GM23338 (cell line): ENCODE results near the gene TNS1. TPM values are rescaled to one million over a fixed set of nuclear protein-coding genes. Genes with fewer than 3 reads are reported as not detected.

Experiments used
- ATAC-seq: fragments of 200-7000 bp; cut with Tn5 transposase; 3 replicates; pipeline ENCODE4 v1.9.1; 2020
- DNase-seq: peaks from one replicate; pipeline ENCODE4 v3.0.0-alpha.2; 2015; ENCODE audit warnings: low spot score
- H2AFZ ChIP-seq: fragments of 200-600 bp; sonication (generic); 2 replicates; pipeline ENCODE4 v1.8.0; 2016; ENCODE audit warnings: antibody characterized with exemption, mild to moderate bottlenecking, moderate library complexity
- H3F3A ChIP-seq: fragments of 200-600 bp; sonication (generic); replicated peaks from 2 replicates; pipeline ENCODE4 v1.8.0; 2017; ENCODE audit warnings: antibody characterized with exemption, mixed run types, low read depth
- H3K27ac ChIP-seq: fragments of 200-600 bp; sonication (generic); 2 replicates; pipeline ENCODE4 v1.6.1; 2016; ENCODE audit warnings: low read depth
- H3K27me3 ChIP-seq: fragments of 200-600 bp; sonication (generic); 2 replicates; pipeline ENCODE4 v1.8.0; 2016; ENCODE audit warnings: mild to moderate bottlenecking, mixed run types, moderate library complexity; ENCODE audit not compliant: insufficient read depth
- H3K36me3 ChIP-seq: fragments of 200-600 bp; sonication (generic); 2 replicates; pipeline ENCODE4 v1.8.0; 2016; ENCODE audit warnings: mild to moderate bottlenecking; ENCODE audit not compliant: insufficient read depth
- H3K4me1 ChIP-seq: fragments of 200-600 bp; sonication (generic); 2 replicates; pipeline ENCODE4 v1.8.0; 2016; ENCODE audit warnings: mild to moderate bottlenecking, moderate library complexity; ENCODE audit not compliant: insufficient read depth
- H3K4me2 ChIP-seq: fragments of 200-600 bp; sonication (generic); 2 replicates; pipeline ENCODE4 v1.7.1; 2017; ENCODE audit warnings: mixed run types
- H3K4me3 ChIP-seq: fragments of 200-600 bp; sonication (generic); 2 replicates; pipeline ENCODE4 v1.6.1; 2016; ENCODE audit warnings: mixed run types
- H3K79me2 ChIP-seq: fragments of 200-600 bp; sonication (generic); replicated peaks from 2 replicates; pipeline ENCODE4 v1.8.0; 2017; ENCODE audit warnings: mild to moderate bottlenecking; ENCODE audit not compliant: insufficient read depth
- H3K9me2 ChIP-seq: fragments of 200-600 bp; sonication (generic); 2 replicates; pipeline ENCODE4 v1.8.0; 2017; ENCODE audit not compliant: insufficient read depth
- H4K20me1 ChIP-seq: fragments of 200-600 bp; sonication (generic); replicated peaks from 2 replicates; pipeline ENCODE4 v1.8.0; 2017; ENCODE audit warnings: mild to moderate bottlenecking; ENCODE audit not compliant: insufficient read depth
- H3K27ac Mint-ChIP-seq: 2 replicates; pipeline ENCODE4 v1.8.0; 2020; ENCODE audit warnings: inconsistent platforms, mild to moderate bottlenecking, moderate library complexity, mixed read lengths
- H3K27me3 Mint-ChIP-seq: 3 replicates; pipeline ENCODE4 v1.8.0; 2022; ENCODE audit warnings: low read depth, mild to moderate bottlenecking, moderate library complexity, mixed read lengths, inconsistent platforms; ENCODE audit not compliant: insufficient read depth, poor library complexity
- H3K36me3 Mint-ChIP-seq: 3 replicates; pipeline ENCODE4 v1.8.0; 2021; ENCODE audit warnings: low read depth, mild to moderate bottlenecking, inconsistent platforms, moderate library complexity, mixed read lengths
- H3K4me1 Mint-ChIP-seq: 3 replicates; pipeline ENCODE4 v1.8.0; 2020; ENCODE audit warnings: mild to moderate bottlenecking, inconsistent platforms, mixed read lengths
- H3K4me3 Mint-ChIP-seq: 3 replicates; pipeline ENCODE4 v1.8.0; 2021; ENCODE audit warnings: moderate library complexity, mild to moderate bottlenecking, inconsistent platforms, mixed read lengths
- H3K9me3 Mint-ChIP-seq: 3 replicates; pipeline ENCODE4 v1.8.0; 2020; ENCODE audit warnings: moderate library complexity, mild to moderate bottlenecking, inconsistent platforms, mixed read lengths
- CREB1 ChIP-seq: fragments of 250-450 bp; sonication (Bioruptor Pico); IDR thresholded peaks from 2 replicates; pipeline ENCODE4 v1.5.0; 2020; ENCODE audit warnings: low read depth, mild to moderate bottlenecking, moderate library complexity
- JUNB ChIP-seq: IDR thresholded peaks from one replicate; pipeline ENCODE4 v1.6.1; 2016; ENCODE audit warnings: antibody characterized with exemption; ENCODE audit not compliant: unreplicated experiment
- POLR2AphosphoS5 ChIP-seq: IDR thresholded peaks from 2 replicates; pipeline ENCODE4 v1.6.1; 2016; ENCODE audit warnings: antibody characterized with exemption, low read depth
- STAT1 ChIP-seq: IDR thresholded peaks from one replicate; pipeline ENCODE4 v1.6.1; 2016; ENCODE audit warnings: antibody characterized with exemption; ENCODE audit not compliant: unreplicated experiment
- ZNF114 ChIP-seq: fragments of 250-450 bp; sonication (Bioruptor Pico); IDR thresholded peaks from 2 replicates; pipeline ENCODE4 v1.5.0; 2020; ENCODE audit warnings: mild to moderate bottlenecking, moderate library complexity
- ZNF331 ChIP-seq: fragments of 250-450 bp; sonication (Bioruptor Pico); IDR thresholded peaks from 2 replicates; pipeline ENCODE4 v1.5.0; 2020; ENCODE audit warnings: low read depth, mild to moderate bottlenecking, moderate library complexity
- polyA plus RNA-seq: library from polyadenylated mRNA; unstranded; fragments of >200 nt; fragmentation: Nextera tagmentation; extraction: Ambion mirVana; gene quantifications from 2 replicates; pipeline ENCODE4 v1.2.1, GENCODE V29; 2016
- total RNA-seq: library from RNA; depleted of rRNA; stranded (reverse); fragments of >200 nt; shearing (Covaris generic); gene quantifications from 2 replicates; pipeline ENCODE4 v1.2.3, GENCODE V29; 2014
- TF ChIP-seq, protein P1 (sequence below): IDR thresholded peaks from 2 replicates; pipeline ENCODE4 v1.6.1; 2016; ENCODE audit warnings: antibody characterized with exemption
- TF ChIP-seq, protein P2 (sequence below), 2 experiments: fragments of 200-600 bp in 1 of 2; sonication (generic) in 1 of 2; conservative IDR thresholded peaks; 2 replicates each; pipeline versions ENCODE4 v1.5.1 to v1.6.1; 2016 to 2017; ENCODE audit warnings: antibody characterized with exemption in 2 of 2, low read depth in 2 of 2, mild to moderate bottlenecking in 2 of 2, moderate library complexity in 1 of 2
- TF ChIP-seq, protein P3 (sequence below): fragments of 250-450 bp; sonication (Bioruptor Pico); IDR thresholded peaks from 2 replicates; pipeline ENCODE4 v1.5.0; 2020; ENCODE audit warnings: mild to moderate bottlenecking, moderate library complexity

TNS1 gene
- total and polyA plus RNA-seq, 2 experiments from 2014 or later = 2.0 to 7.4 TPM

DNA sequence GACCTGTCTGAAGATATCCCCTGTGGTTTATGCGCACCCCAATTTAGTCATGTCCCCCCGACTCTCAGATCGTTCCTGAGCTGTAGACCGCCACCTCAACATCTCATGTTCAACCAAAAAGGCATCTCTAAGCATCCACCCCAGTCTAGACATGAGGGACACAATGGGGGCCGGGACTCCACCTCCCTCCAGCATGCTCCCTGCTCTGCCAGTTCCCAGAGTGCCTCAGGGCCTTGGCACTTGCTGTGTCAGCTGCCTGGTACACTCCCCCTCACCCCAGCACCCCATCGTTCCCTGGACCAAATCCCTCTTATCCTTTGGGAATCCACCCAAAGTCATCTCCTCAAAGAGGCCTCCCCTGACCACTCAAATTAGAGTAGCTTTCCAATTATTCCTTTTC lies 22.2 kb downstream of the TNS1 start:
- ATAC-seq (no peak), DNase-seq (no peak)
- Histone ChIP-seq H3K4me3 (no peak overlapping the region), H3F3A (no peaks in the 10 kb centered on the region), H2AFZ (no peak overlapping the region), H3K9me2 (no peaks in the 10 kb centered on the region), H4K20me1 (no peaks in the 10 kb centered on the region; the same call in none of the 2 replicates), H3K4me1 (peaks cover 15% of the 10 kb centered on the region), H3K27ac (no peak overlapping the region), H3K79me2 (no peaks in the 10 kb centered on the region), H3K36me3 (no peaks in the 10 kb centered on the region), H3K4me2 (no peak overlapping the region), H3K27me3 (peaks cover 20% of the 10 kb centered on the region)
- Mint-ChIP-seq H3K27ac (no peak overlapping the region), H3K4me1 (peaks cover 15% of the 10 kb centered on the region; the same call in 2 of the 3 replicates), H3K4me3 (no peak overlapping the region), H3K36me3 (peaks cover 5% of the 10 kb centered on the region; the same call in 2 of the 3 replicates), H3K27me3 (peaks cover 7% of the 10 kb centered on the region), H3K9me3 (peaks cover 2% of the 10 kb centered on the region; the same call in 1 of the 3 replicates)
- TF ChIP-seq, protein P1, sequence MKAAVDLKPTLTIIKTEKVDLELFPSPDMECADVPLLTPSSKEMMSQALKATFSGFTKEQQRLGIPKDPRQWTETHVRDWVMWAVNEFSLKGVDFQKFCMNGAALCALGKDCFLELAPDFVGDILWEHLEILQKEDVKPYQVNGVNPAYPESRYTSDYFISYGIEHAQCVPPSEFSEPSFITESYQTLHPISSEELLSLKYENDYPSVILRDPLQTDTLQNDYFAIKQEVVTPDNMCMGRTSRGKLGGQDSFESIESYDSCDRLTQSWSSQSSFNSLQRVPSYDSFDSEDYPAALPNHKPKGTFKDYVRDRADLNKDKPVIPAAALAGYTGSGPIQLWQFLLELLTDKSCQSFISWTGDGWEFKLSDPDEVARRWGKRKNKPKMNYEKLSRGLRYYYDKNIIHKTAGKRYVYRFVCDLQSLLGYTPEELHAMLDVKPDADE = no peak
- TF ChIP-seq JUNB (no peak), CREB1 (CRISPR knock-in tag) (no peak), ZNF114 (CRISPR knock-in tag) (no peak)

DNA sequence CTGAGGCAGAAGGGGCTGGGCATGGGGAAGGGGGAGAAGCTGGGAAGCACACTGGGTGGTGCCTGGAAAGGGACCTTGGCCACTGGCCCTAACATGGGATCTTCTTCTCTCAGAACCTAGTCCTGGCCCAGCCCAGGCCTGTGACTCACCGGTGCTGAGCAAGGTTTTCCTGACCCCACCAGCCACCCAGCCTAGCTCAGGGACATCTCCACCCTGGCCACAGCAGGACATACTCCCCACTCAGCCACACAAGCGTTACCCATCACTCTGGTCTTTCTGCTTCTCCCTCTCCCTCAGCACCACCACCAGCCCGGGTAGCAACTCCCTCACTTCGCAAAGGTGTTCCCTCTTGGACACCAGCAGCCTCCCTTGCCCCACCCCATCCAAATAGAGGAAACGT lies 22.8 kb downstream of the TNS1 start:
- Histone ChIP-seq H3K27ac (no peak overlapping the region), H3K4me2 (peak overlapping the region; percentile 93; the same call in 1 of the 2 replicates)
- peaks cover 15% of the 10 kb centered on the region; the same call in 2 of the 3 replicates for H3K4me1 Mint-ChIP-seq

More for the DNA sequence above, 22.8 kb downstream of the TNS1 start:
- ATAC-seq (no peak), DNase-seq (no peak)
- H3F3A ChIP-seq = no peaks in the 10 kb centered on the region
- Mint-ChIP-seq H3K9me3 (peaks cover 2% of the 10 kb centered on the region; the same call in 1 of the 3 replicates), H3K36me3 (peaks cover 5% of the 10 kb centered on the region; the same call in 2 of the 3 replicates), H3K27me3 (peaks cover 7% of the 10 kb centered on the region), H3K4me3 (no peak overlapping the region), H3K27ac (no peak overlapping the region)
- H3K36me3 ChIP-seq = no peaks in the 10 kb centered on the region
- no peaks in the 10 kb centered on the region for H3K79me2 ChIP-seq
- TF ChIP-seq, protein P1 = no peak
- no peak for TF ChIP-seq STAT1
- no peak for TF ChIP-seq POLR2AphosphoS5
- no peak for TF ChIP-seq ZNF114 (CRISPR knock-in tag)
- TF ChIP-seq, protein P2, sequence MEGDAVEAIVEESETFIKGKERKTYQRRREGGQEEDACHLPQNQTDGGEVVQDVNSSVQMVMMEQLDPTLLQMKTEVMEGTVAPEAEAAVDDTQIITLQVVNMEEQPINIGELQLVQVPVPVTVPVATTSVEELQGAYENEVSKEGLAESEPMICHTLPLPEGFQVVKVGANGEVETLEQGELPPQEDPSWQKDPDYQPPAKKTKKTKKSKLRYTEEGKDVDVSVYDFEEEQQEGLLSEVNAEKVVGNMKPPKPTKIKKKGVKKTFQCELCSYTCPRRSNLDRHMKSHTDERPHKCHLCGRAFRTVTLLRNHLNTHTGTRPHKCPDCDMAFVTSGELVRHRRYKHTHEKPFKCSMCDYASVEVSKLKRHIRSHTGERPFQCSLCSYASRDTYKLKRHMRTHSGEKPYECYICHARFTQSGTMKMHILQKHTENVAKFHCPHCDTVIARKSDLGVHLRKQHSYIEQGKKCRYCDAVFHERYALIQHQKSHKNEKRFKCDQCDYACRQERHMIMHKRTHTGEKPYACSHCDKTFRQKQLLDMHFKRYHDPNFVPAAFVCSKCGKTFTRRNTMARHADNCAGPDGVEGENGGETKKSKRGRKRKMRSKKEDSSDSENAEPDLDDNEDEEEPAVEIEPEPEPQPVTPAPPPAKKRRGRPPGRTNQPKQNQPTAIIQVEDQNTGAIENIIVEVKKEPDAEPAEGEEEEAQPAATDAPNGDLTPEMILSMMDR (conservative IDR thresholded peaks at IDR 0.05; ENCODE audit: low read depth in 2 of 2) = no peak
- no peak for TF ChIP-seq ZNF331 (CRISPR knock-in tag)
- TF ChIP-seq, protein P3, sequence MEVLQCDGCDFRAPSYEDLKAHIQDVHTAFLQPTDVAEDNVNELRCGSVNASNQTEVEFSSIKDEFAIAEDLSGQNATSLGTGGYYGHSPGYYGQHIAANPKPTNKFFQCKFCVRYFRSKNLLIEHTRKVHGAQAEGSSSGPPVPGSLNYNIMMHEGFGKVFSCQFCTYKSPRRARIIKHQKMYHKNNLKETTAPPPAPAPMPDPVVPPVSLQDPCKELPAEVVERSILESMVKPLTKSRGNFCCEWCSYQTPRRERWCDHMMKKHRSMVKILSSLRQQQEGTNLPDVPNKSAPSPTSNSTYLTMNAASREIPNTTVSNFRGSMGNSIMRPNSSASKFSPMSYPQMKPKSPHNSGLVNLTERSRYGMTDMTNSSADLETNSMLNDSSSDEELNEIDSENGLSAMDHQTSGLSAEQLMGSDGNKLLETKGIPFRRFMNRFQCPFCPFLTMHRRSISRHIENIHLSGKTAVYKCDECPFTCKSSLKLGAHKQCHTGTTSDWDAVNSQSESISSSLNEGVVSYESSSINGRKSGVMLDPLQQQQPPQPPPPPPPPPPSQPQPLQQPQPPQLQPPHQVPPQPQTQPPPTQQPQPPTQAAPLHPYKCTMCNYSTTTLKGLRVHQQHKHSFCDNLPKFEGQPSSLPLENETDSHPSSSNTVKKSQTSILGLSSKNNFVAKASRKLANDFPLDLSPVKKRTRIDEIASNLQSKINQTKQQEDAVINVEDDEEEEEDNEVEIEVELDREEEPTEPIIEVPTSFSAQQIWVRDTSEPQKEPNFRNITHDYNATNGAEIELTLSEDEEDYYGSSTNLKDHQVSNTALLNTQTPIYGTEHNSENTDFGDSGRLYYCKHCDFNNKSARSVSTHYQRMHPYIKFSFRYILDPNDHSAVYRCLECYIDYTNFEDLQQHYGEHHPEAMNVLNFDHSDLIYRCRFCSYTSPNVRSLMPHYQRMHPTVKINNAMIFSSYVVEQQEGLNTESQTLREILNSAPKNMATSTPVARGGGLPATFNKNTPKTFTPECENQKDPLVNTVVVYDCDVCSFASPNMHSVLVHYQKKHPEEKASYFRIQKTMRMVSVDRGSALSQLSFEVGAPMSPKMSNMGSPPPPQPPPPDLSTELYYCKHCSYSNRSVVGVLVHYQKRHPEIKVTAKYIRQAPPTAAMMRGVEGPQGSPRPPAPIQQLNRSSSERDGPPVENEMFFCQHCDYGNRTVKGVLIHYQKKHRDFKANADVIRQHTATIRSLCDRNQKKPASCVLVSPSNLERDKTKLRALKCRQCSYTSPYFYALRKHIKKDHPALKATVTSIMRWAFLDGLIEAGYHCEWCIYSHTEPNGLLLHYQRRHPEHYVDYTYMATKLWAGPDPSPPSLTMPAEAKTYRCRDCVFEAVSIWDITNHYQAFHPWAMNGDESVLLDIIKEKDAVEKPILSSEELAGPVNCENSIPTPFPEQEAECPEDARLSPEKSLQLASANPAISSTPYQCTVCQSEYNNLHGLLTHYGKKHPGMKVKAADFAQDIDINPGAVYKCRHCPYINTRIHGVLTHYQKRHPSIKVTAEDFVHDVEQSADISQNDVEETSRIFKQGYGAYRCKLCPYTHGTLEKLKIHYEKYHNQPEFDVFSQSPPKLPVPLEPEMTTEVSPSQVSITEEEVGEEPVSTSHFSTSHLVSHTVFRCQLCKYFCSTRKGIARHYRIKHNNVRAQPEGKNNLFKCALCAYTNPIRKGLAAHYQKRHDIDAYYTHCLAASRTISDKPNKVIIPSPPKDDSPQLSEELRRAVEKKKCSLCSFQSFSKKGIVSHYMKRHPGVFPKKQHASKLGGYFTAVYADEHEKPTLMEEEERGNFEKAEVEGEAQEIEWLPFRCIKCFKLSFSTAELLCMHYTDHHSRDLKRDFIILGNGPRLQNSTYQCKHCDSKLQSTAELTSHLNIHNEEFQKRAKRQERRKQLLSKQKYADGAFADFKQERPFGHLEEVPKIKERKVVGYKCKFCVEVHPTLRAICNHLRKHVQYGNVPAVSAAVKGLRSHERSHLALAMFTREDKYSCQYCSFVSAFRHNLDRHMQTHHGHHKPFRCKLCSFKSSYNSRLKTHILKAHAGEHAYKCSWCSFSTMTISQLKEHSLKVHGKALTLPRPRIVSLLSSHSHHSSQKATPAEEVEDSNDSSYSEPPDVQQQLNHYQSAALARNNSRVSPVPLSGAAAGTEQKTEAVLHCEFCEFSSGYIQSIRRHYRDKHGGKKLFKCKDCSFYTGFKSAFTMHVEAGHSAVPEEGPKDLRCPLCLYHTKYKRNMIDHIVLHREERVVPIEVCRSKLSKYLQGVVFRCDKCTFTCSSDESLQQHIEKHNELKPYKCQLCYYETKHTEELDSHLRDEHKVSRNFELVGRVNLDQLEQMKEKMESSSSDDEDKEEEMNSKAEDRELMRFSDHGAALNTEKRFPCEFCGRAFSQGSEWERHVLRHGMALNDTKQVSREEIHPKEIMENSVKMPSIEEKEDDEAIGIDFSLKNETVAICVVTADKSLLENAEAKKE (CRISPR knock-in tag) = no peak
- peaks cover 15% of the 10 kb centered on the region for H3K4me1 ChIP-seq
- H3K9me2 ChIP-seq = no peaks in the 10 kb centered on the region
- H2AFZ ChIP-seq = no peak overlapping the region
- H3K4me3 ChIP-seq = no peak overlapping the region
- no peaks in the 10 kb centered on the region; the same call in none of the 2 replicates for H4K20me1 ChIP-seq
- peaks cover 20% of the 10 kb centered on the region for H3K27me3 ChIP-seq
